Tibial nerve (tissue), 3 donors: ENCODE measurements around the gene FOXF2.

Experiments used
- POLR2A ChIP-seq, 2 donors: fragments of 450-650 bp; IDR thresholded peaks; one replicate each; pipeline ENCODE4 v1.6.1; 2017; ENCODE audit warnings: antibody characterized with exemption in 2 of 2, mild to moderate bottlenecking in 2 of 2, moderate library complexity in 2 of 2
- TF ChIP-seq, protein P1 (sequence below), 5 experiments: fragments of 200-600 bp in 3 of 5; fragments of 450-650 bp in 2 of 5; sonication (generic) in 3 of 5; IDR thresholded peaks; one replicate each; pipeline ENCODE4 v1.5.1; 2016 to 2019; ENCODE audit warnings: antibody characterized with exemption in 5 of 5, mild to moderate bottlenecking in 3 of 5, moderate library complexity in 2 of 5

DNA sequence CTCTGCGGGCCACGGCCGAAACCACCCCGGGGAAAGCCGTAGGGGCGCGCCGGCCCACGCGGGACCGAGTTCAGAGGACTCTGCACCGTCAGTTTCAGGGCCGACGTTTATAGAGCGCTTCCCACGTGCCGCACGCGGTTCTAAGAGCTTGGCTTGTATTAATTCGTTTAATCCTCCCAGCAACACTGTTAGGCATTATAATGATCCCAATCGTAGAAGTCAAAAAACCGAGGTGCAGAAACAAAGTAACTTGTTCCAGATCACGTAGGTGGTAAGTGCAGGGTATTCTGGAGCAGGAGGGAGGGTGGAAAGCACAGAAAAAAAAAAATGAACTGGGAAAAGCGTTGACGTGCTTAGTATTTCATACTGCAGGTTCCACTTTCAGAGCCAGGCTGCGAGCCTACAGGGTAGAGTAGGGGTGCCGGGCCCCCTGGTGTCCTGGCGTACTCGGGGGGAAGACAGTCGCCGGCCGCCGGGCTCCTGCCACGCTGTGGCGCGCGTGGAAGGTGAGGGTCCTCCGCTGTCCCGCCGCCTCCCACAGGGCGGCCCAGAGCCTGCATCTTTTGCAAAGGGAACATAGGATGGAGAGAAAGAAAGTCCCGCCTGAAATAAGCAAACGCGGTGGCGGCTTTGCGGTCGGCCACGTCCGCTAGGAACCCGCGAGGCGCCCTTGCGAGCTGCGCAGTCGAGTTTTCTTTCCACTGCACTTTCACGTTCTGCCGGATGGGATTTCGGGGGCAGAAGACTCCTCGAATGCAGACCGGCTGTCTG, 10.2 kb upstream of the FOXF2 start:
- TF ChIP-seq, protein P1, sequence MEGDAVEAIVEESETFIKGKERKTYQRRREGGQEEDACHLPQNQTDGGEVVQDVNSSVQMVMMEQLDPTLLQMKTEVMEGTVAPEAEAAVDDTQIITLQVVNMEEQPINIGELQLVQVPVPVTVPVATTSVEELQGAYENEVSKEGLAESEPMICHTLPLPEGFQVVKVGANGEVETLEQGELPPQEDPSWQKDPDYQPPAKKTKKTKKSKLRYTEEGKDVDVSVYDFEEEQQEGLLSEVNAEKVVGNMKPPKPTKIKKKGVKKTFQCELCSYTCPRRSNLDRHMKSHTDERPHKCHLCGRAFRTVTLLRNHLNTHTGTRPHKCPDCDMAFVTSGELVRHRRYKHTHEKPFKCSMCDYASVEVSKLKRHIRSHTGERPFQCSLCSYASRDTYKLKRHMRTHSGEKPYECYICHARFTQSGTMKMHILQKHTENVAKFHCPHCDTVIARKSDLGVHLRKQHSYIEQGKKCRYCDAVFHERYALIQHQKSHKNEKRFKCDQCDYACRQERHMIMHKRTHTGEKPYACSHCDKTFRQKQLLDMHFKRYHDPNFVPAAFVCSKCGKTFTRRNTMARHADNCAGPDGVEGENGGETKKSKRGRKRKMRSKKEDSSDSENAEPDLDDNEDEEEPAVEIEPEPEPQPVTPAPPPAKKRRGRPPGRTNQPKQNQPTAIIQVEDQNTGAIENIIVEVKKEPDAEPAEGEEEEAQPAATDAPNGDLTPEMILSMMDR (IDR thresholded peaks at IDR 0.05): no peak
- TF ChIP-seq POLR2A (IDR thresholded peaks at IDR 0.05): no peak
